K562 (cell line): ENCODE data around the gene HPS1.

ENCODE experiments used
- E2F1 ChIP-seq: sonication (generic); formaldehyde crosslinking; IDR thresholded peaks from 2 replicates; pipeline ENCODE4 v1.8.1; 2023; ENCODE audit warnings: mild to moderate bottlenecking, missing genetic modification reagents, moderate library complexity
- E2F8 ChIP-seq: fragments of 450-650 bp; IDR thresholded peaks from 2 replicates; pipeline ENCODE4 v1.7.1; 2018; ENCODE audit warnings: mild to moderate bottlenecking, low read depth; ENCODE audit not compliant: partially characterized antibody
- EP300 ChIP-seq: IDR thresholded peaks from 2 replicates; pipeline ENCODE4 v1.6.1; 2012; ENCODE audit warnings: low read length, improper control_type of control experiment
- HDAC3 ChIP-seq: fragments of 450-650 bp; IDR thresholded peaks from 2 replicates; pipeline ENCODE4 v1.6.1; 2018; ENCODE audit warnings: borderline replicate concordance, mild to moderate bottlenecking, moderate library complexity; ENCODE audit not compliant: partially characterized antibody
- HNRNPH1 ChIP-seq: fragments of 200-400 bp; formaldehyde crosslinking; optimal IDR thresholded peaks from 2 replicates; pipeline ENCODE3; 2017; ENCODE audit warnings: low read depth, mild to moderate bottlenecking, low read length, moderate library complexity
- MAFF ChIP-seq: IDR thresholded peaks from 2 replicates; pipeline ENCODE4 v1.6.1; 2012; ENCODE audit warnings: low read length, improper control_type of control experiment
- POLR2A ChIP-seq: fragments of 450-650 bp; conservative IDR thresholded peaks from 2 replicates; pipeline ENCODE4 v1.6.1; 2016
- POLR2AphosphoS5 ChIP-seq: IDR thresholded peaks from 2 replicates; pipeline ENCODE4 v1.6.1; 2011; ENCODE audit warnings: mild to moderate bottlenecking, low read depth, low read length, moderate library complexity; ENCODE audit not compliant: control insufficient read depth, insufficient read depth
- SMAD3 ChIP-seq: fragments of 450-650 bp; formaldehyde crosslinking; conservative IDR thresholded peaks from 2 replicates; pipeline ENCODE4 v1.4.0; 2020; ENCODE audit warnings: mild to moderate bottlenecking
- SMARCC2 ChIP-seq: fragments of 450-650 bp; IDR thresholded peaks from 2 replicates; pipeline ENCODE4 v1.6.1; 2017; ENCODE audit warnings: antibody characterized with exemption, moderate library complexity, mild to moderate bottlenecking, low read depth
- TFE3 ChIP-seq: fragments of 450-650 bp; formaldehyde crosslinking; IDR thresholded peaks from 2 replicates; pipeline ENCODE4 v1.4.0; 2020; ENCODE audit warnings: mild to moderate bottlenecking, mixed read lengths

- TF ChIP-seq HDAC3 (no peak), TFE3 (CRISPR knock-in tag) (no peak), HNRNPH1 (no peak), POLR2AphosphoS5 (no peak), EP300 (no peak), E2F1 (no peak), SMARCC2 (no peak), E2F8 (no peak), POLR2A (no peak), SMAD3 (CRISPR knock-in tag) (no peak), MAFF (no peak)
Observed at GRCh38 chr10:98404571-98405359, 42.0 kb downstream of the HPS1 start.
